Muscle layer of duodenum (tissue), 2 donors: ENCODE data around the gene WNT3A.

ENCODE experiments used
- H3K27ac ChIP-seq: one replicate; pipeline ENCODE4 v1.7.0; 2013; ENCODE audit warnings: mild to moderate bottlenecking, low read length
- H3K27me3 ChIP-seq: one replicate; pipeline ENCODE4 v1.7.0; 2013; ENCODE audit warnings: low read depth, mild to moderate bottlenecking, control low read depth, low read length
- H3K36me3 ChIP-seq, 2 donors: one replicate each; pipeline ENCODE4 v1.7.0; 2013; ENCODE audit warnings: low read length in 2 of 2, control low read depth in 1 of 2, mild to moderate bottlenecking in 1 of 2; ENCODE audit not compliant: insufficient read depth in 2 of 2, control insufficient read depth in 1 of 2
- H3K4me1 ChIP-seq, 2 donors: one replicate each; pipeline ENCODE4 v1.7.0; 2013; ENCODE audit warnings: low read length in 2 of 2, mild to moderate bottlenecking in 2 of 2, control low read depth in 1 of 2, moderate library complexity in 1 of 2; ENCODE audit not compliant: insufficient read depth in 2 of 2, control insufficient read depth in 1 of 2
- H3K4me3 ChIP-seq, 2 donors: one replicate each; pipeline ENCODE4 v1.7.0; 2013; ENCODE audit warnings: low read length in 2 of 2, low read depth in 1 of 2, mild to moderate bottlenecking in 1 of 2
- H3K9me3 ChIP-seq, 2 donors: one replicate each; pipeline ENCODE4 v1.7.0; 2013; ENCODE audit warnings: low read length in 2 of 2, control low read depth in 1 of 2, mild to moderate bottlenecking in 1 of 2; ENCODE audit not compliant: control insufficient read depth in 1 of 2
- donor health status: healthy.

The WNT3A gene

DNA sequence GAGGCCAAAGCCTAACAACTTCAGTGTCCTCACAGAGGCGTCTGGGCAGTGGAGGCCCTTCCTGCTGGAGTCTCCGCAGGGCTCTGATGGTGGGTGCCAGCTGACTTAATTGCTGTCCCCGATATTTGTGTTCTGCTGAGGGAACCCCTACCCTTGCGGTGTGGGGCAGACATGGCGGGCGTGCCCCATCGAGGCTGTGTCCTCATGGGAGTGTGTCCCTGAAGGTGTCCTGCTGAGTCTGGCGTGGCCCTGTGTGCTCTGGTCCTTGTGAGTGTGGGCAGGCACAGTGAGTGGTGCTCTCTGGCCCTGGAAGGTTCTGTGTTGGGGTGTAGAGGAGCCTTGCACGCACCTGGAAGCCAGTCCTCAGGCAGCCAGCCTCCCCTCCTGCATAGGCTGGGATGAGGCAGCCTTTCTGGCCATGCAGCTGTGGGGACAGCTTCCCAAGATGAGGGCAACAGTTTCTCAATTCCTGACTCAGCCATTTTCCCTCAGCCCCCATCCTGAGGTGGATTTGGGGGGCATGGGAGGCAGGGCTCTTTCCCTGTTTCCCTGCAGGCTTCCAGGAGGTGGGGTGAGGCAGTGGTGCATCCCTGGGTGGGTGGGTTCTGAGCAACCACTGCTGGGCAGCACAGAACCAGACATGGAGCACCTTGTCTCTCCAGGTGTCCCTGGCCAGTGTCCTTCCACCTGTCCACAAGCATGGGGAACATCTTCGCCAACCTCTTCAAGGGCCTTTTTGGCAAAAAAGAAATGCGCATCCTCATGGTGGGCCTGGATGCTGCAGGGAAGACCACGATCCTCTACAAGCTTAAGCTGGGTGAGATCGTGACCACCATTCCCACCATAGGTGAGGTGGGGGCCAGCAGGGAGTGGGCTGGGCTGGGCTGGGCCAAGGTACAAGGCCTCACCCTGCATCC lies 89.9 kb downstream of the WNT3A start:
- H3K4me3 ChIP-seq = no peak overlapping the region
- no peak overlapping the region for H3K27ac ChIP-seq
- H3K36me3 ChIP-seq = peaks cover 29 to 61% of the 10 kb centered on the region in 2 donors
- peaks cover 6 to 14% of the 10 kb centered on the region in 2 donors for H3K9me3 ChIP-seq
- H3K4me1 ChIP-seq = peaks cover 0 to 23% of the 10 kb centered on the region in 2 donors
- no peaks in the 10 kb centered on the region for H3K27me3 ChIP-seq

DNA sequence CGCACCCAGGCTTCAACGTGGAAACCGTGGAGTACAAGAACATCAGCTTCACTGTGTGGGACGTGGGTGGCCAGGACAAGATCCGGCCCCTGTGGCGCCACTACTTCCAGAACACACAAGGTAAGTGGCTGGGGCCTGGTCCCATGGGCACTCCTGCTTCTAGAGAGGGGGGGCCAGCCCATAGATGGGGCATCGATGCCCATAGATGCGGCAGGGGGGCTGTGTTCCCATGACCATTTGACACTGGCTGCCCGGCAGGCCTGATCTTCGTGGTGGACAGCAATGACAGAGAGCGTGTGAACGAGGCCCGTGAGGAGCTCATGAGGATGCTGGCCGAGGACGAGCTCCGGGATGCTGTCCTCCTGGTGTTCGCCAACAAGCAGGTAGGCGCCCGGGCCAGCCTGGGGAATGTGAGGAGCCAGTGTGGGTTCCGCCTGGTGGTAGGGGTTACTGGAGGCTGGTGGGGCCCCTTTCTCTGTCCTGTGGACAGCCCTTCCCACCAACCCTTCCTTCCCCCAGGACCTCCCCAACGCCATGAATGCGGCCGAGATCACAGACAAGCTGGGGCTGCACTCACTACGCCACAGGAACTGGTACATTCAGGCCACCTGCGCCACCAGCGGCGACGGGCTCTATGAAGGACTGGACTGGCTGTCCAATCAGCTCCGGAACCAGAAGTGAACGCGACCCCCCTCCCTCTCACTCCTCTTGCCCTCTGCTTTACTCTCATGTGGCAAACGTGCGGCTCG lies 90.7 kb downstream of the WNT3A start:
- Histone ChIP-seq H3K9me3 (peaks cover 6 to 14% of the 10 kb centered on the region in 2 donors), H3K4me1 (peaks cover 0 to 25% of the 10 kb centered on the region in 2 donors), H3K4me3 (no peak overlapping the region), H3K27ac (no peak overlapping the region), H3K27me3 (no peaks in the 10 kb centered on the region), H3K36me3 (peaks cover 29 to 60% of the 10 kb centered on the region in 2 donors)

DNA sequence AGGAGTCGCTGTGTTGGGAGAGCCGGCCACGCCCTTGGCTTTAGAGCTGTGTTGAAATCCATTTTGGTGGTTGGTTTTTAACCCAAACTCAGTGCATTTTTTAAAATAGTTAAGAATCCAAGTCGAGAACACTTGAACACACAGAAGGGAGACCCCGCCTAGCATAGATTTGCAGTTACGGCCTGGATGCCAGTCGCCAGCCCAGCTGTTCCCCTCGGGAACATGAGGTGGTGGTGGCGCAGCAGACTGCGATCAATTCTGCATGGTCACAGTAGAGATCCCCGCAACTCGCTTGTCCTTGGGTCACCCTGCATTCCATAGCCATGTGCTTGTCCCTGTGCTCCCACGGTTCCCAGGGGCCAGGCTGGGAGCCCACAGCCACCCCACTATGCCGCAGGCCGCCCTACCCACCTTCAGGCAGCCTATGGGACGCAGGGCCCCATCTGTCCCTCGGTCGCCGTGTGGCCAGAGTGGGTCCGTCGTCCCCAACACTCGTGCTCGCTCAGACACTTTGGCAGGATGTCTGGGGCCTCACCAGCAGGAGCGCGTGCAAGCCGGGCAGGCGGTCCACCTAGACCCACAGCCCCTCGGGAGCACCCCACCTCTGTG lies 91.6 kb downstream of the WNT3A start:
- Histone ChIP-seq H3K36me3 (peaks cover 29 to 54% of the 10 kb centered on the region in 2 donors), H3K4me1 (peaks cover 0 to 25% of the 10 kb centered on the region in 2 donors), H3K9me3 (peaks cover 6 to 14% of the 10 kb centered on the region in 2 donors), H3K4me3 (no peak overlapping the region), H3K27ac (no peak overlapping the region), H3K27me3 (no peaks in the 10 kb centered on the region)

DNA sequence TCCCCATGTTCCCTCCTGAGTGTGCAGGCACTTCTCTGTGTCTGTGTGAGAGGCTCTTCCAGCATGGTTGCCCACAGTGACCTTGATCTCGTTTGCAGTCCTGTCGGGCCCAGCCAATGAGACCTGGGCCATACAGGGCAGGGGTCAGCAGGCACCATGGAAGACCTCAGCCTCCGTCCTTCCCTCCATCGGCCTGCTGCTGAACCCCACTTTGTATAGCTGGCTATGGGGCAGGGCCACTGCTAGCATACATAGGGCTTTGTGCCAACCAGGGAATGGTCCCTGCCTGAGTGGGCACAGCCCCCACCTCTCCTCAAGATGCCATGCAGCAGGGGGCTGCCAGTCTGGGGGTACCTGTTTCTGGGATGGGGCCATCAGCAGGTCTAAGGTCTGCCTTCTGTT lies 92.5 kb downstream of the WNT3A start:
- no peak overlapping the region for H3K4me3 ChIP-seq
- H3K27me3 ChIP-seq = no peaks in the 10 kb centered on the region
- peaks cover 0 to 34% of the 10 kb centered on the region in 2 donors for H3K4me1 ChIP-seq
- H3K27ac ChIP-seq = no peak overlapping the region
- H3K9me3 ChIP-seq = peaks cover 2 to 9% of the 10 kb centered on the region in 2 donors
- peaks cover 29 to 50% of the 10 kb centered on the region in 2 donors for H3K36me3 ChIP-seq

DNA sequence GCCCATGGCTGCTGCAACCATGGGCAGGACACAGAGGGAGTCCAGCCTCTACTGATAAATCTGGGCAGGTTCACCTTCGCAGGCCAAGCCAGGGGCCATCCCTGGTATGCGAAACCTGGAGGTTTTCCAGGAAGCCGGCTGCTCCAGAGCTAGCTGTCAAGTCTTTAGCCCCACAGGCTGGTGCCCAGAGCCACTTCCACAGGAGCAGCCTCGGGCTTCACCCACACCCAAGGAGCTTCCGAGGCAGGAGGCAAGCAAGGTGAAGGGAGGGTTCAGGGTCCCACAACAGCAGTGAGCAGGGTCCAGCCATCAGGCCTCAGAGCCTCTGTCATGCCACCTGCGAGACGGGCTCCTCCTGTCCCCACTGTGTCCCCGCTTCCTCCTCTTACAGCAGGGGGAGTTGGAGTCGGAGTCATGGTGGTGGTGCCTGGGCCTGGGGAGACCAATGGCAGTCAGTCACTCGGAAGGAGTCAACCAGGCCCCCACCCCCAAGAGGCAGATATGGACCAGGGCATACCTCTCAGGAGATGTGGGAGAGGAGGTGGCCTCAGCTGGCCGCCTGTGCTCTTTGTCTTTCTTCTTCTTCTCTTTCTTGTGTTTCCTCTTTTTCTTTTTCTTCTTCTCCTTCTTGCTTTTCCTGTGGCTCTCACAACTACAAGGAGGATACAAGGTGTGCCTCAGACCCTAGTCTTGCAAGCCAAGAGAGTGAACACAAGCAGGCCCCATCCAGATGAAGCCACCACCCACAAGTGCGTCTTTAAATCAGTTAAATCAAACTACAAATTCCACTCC lies 94.2 kb downstream of the WNT3A start:
- H3K27ac ChIP-seq = no peak overlapping the region
- no peak overlapping the region for H3K4me3 ChIP-seq
- peaks cover 0 to 38% of the 10 kb centered on the region in 2 donors for H3K4me1 ChIP-seq
- H3K36me3 ChIP-seq = peaks cover 29 to 50% of the 10 kb centered on the region in 2 donors
- H3K9me3 ChIP-seq = no peaks in the 10 kb centered on the region
- no peaks in the 10 kb centered on the region for H3K27me3 ChIP-seq

DNA sequence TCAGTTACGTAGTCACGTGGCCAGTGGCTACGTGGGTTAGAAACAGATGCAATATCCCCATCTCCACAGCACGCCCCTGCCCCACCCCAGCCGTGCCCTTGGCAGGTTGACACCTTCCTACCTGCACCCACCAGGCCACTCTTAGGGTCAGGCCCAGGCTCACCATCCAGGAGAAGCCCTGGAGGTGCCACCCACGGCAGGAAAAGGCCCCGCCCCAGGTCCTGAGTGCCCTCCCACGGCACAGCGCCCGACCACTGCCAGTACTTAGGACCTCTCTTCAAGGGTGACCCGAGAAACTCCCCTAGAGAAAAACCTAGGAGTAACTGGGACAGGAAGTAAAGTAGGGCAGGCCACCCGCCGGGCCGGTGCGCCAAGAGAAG lies 94.8 kb downstream of the WNT3A start:
- peak overlapping the region in 1 of 2 donors; percentile 92 for H3K4me3 ChIP-seq
- H3K4me1 ChIP-seq = peaks cover 0 to 33% of the 10 kb centered on the region in 2 donors

DNA sequence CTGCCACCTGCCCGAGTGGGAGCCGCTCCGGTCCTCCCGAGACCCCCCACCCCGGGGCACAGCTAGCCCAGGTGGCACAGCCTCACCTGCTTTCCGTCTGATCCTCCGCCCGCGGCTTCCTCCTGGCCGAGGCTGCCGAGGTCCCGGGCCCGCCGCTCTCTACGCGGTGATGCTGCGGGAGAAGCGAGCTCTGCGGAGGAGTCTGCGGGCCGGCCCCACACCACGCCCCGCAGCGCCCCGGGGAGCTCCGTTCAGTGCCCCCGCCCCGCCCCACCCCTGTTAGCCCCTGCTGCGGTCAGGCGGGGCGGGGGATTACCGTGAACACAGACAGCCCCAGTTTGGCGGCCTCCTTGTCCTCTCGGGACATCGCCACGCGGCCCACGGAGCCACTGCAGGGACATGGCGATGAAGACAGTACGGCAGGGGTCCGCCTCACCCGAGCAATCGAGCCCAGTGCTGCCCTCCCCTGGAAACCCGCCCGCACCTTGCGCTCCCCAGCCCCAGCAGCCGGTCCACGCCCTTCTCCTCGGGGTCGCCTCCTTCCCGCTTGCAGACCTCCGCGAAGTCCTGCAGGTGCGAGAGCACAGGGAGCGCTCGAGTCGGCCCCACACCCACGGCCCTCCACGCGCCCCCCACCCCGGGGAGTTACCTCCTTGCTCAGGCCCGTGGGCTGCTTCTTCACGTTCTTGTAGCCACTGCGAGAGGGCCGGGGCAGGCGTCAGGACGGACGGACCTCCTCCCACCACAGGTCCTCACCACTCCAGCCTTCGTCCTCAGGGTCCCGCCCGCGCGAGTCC lies 95.4 kb downstream of the WNT3A start:
- no peaks in the 10 kb centered on the region for H3K27me3 ChIP-seq
- peaks cover 32 to 57% of the 10 kb centered on the region in 2 donors for H3K36me3 ChIP-seq
- peaks cover 0 to 30% of the 10 kb centered on the region in 2 donors for H3K4me1 ChIP-seq
- peak overlapping the region; percentile 21 to 92 for H3K4me3 ChIP-seq
- no peaks in the 10 kb centered on the region for H3K9me3 ChIP-seq
- no peak overlapping the region for H3K27ac ChIP-seq

More for the DNA sequence above, 94.8 kb downstream of the WNT3A start:
- Histone ChIP-seq H3K36me3 (peaks cover 30 to 56% of the 10 kb centered on the region in 2 donors), H3K27ac (no peak overlapping the region), H3K27me3 (no peaks in the 10 kb centered on the region), H3K9me3 (no peaks in the 10 kb centered on the region)

DNA sequence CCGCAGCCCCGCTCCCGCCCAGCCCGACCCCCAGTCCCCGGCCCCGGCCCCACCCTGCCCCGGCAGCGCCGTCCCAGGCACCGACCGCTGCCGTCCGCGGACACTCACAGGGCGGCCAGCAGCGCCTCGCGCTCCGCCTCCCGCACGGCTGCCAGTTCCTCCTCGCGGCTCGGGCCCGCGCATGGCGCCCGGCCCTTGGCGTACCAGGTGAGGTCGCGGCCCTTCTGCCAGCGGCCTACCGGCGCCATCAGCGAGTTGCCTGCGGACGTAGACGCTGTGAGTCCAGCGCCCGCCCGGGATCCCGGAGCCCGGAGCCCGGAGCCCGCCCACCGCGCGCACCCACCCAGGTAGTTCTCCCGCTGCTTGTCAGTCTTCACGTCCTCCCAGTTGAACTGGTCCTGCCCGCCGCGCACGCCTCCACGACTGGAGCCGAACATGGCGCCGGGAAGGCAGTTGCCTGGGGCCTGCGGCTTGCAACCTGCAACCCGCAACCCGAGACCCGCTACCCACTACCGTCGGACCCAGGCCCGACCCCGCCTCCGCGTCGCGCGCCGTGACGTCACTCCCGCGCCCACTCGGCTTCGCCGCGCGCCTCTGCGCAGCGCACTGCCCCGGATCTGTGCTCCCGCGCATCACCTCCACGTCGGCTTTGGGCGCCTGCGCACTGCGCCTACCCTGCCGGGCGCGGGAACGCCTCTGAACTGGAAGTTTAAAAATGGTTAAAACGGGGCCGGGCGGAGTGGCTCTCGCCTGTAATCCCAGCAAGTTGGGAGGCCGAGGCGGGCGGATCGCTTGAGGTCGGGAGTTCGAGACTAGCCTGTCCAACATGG lies 96.2 kb downstream of the WNT3A start, which contains the start of gene C1orf35:
TSS of gene C1orf35 (minus strand) at position 535 of the 830 bp plus-strand sequence. CDS start at position 437, 98 bp downstream.
- H3K27me3 ChIP-seq = no peaks in the 10 kb centered on the region
- H3K36me3 ChIP-seq = peaks cover 29 to 57% of the 10 kb centered on the region in 2 donors
- no peak within 1 kb of the TSS for H3K27ac ChIP-seq
- H3K9me3 ChIP-seq = no peaks in the 10 kb centered on the region
- H3K4me1 ChIP-seq = peaks cover 0 to 34% of the 10 kb centered on the region in 2 donors
- peak within 1 kb of the TSS; percentile 57 to 92 for H3K4me3 ChIP-seq

DNA sequence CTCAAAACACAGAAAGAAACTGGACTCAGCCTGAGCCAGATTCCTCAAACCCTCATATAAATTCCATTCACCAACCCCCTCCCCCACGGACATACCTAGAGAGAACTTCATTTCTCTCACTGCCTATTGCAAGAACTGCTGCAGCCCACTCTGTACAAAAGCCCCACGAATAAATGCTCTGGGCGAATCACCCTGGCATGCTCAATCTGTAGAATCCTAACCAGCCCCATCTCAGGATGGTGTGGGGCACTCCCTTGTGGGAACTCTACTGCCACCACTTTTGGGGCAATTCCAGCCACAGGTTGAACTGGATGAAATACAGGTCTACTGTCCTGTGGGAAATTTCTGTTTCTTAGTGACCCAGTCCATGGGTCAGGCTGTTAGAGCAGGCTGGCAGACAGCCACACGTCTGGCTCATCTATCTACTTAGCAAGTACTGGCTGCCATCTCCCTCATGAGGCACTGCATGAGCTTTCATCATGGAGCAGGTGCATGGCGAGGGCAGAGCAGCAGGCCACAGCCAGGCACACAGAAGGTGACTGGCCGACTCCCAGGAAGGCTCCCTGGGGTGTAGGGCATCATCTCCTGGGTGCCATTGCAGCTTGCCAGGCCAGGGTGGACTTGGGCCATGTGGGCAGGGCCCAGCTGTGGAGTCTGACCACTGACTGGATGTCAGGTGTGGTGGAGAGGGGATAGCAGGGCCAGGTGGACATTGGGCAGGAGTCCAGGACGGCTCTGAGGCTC lies 97.9 kb downstream of the WNT3A start:
- H3K4me3 ChIP-seq = peak overlapping the region in 1 of 2 donors; percentile 92
- H3K36me3 ChIP-seq = peaks cover 12 to 40% of the 10 kb centered on the region in 2 donors
- peaks cover 0 to 43% of the 10 kb centered on the region in 2 donors for H3K4me1 ChIP-seq
- H3K27ac ChIP-seq = no peak overlapping the region
- no peaks in the 10 kb centered on the region for H3K9me3 ChIP-seq
- no peaks in the 10 kb centered on the region for H3K27me3 ChIP-seq
